HPDE6-E6E7 (cell line): Measurements from ENCODE around the gene PAPOLA.

ENCODE experiments used
- DNase-seq: peaks from one replicate; pipeline ENCODE4 v3.0.0; 2011; ENCODE audit warnings: missing footprints; ENCODE audit errors: extremely low spot score

PAPOLA gene

DNA sequence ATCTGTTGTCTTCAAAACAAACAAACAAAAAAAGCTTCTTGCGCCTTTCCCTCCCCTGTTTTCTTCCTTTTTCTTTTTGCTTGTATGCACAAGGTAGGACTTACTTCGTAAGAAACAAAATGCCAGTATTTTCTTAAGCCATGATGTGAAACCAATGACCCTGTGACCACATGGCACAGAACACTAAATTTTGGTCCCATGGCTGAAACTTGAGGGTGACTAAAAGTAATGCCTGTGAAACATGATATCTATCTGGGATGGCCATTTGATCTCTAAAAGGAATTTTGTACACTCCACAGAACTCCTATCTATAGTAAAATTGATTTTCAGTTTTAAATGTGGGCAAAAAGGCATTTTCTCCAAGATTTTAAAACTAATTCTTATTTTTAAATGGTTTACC is 63.6 kb downstream of the PAPOLA start:
- DNase-seq = no peak

DNA sequence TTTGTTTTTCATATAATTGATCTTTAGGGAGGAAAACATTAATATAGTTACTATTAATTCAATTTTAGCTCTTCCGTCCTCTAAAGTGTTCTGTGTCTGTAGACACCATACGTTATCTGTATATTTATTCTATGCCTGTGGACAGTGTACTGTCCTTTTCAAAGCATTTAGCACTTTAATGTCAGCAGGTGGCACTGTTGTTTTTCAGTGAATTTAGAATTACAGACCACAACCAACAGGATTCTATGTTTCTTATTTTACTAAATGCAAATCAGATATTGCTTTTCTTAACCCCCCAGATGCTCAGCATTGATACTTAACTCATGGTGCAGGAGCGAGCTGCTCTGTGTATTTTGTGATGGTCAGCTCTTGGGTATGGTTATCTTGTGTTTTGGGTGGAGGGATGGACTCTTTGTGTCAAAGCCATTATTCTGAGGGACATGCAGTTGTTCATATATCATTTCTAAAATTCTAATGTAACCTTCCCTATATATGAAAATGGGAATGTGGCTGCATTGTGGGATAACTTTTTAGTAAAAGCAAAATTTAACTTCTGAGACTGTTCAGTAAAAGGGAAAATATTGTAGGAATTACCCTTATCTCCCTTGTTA is 65.2 kb downstream of the PAPOLA start:
- no peak for DNase-seq

DNA sequence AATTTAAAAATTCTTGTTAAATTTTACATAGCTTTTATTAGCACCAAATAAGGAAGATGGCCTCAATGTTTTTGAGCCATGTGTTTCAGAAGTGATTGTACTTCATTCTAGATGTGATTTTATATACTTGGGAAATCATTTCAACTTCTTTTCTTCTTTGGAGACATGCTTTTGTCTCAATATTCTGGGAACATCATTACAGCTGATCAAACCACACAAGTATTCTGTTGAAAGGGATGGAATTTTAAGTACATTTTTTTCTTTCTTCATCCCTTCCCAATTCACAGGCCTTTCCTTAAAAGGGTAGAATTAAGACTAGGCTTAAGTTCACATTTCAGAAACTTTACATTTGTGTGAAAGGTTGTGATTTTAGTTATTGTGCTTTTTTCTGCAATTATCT is 66.4 kb downstream of the PAPOLA start:
- no peak for DNase-seq

DNA sequence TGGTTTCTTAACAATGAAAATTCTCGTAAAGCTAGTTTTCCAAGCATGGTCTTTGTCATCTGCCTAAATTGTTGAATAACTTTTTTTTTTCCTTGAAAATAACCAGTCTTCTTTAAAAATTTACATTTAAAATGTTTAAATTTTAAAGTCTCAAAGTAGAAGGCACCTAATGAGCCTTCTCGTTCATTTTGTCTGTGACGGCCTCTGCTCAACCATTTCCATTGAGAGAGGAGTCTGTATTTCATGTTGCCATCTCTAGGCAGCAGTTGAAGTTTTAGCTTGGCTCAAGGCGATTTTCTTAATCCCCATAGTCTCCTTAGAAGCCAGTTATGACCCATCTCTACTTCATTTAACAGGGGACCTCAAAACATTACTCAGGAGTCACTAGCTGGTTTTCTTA is 69.1 kb downstream of the PAPOLA start:
- DNase-seq = no peak

DNA sequence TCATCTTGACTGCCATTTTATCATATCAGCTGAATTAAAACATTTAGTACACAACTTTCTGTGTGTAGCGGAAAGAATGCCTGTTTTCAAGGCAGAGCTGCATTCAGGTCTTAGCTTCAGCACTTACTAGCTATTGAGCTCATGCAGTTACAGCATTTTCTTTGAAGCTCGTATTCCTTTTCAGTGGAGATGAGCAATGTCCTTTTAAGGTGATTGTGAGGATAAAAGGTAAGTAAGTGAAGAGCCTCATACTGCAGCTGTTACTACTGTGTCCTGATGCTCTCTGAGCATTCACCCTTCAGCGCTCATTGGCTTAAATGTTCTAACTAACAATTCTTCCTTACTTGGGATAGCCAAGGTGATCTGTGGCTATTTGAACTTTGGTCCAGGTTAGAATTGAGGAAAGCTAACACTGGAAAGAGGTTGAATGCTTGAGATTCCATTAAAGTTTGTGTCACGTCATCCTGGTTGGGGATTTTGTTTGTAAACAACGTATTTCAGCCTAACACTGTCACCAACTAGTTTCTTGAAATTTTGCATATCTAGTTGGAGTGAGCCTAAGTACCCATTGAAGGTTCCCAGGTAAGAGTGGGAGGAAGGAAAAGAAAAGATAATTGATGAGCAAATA is 71.4 kb downstream of the PAPOLA start:
- no peak for DNase-seq

DNA sequence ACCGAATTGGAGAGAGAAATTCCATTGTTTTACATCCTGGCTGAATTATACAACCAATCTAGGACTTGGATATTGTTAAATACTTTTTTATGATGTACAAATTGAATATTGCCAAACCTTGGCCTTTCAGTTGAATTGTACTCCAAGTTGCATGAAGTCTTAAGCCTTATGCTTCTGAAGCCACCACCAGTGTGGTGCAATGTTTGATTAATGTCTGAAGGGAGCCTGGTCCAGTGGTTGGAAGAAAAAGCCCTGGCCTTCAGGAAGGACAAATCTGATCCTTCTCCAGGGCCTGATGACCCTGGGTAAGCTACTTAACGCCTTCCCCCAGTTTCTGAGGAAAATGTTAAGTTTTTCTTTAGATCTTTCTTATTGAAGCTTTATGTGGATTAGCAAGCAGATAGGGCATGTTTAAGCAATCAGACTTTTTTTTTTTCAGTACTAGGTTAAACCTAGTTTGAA is 72.0 kb downstream of the PAPOLA start:
- no peak for DNase-seq

DNA sequence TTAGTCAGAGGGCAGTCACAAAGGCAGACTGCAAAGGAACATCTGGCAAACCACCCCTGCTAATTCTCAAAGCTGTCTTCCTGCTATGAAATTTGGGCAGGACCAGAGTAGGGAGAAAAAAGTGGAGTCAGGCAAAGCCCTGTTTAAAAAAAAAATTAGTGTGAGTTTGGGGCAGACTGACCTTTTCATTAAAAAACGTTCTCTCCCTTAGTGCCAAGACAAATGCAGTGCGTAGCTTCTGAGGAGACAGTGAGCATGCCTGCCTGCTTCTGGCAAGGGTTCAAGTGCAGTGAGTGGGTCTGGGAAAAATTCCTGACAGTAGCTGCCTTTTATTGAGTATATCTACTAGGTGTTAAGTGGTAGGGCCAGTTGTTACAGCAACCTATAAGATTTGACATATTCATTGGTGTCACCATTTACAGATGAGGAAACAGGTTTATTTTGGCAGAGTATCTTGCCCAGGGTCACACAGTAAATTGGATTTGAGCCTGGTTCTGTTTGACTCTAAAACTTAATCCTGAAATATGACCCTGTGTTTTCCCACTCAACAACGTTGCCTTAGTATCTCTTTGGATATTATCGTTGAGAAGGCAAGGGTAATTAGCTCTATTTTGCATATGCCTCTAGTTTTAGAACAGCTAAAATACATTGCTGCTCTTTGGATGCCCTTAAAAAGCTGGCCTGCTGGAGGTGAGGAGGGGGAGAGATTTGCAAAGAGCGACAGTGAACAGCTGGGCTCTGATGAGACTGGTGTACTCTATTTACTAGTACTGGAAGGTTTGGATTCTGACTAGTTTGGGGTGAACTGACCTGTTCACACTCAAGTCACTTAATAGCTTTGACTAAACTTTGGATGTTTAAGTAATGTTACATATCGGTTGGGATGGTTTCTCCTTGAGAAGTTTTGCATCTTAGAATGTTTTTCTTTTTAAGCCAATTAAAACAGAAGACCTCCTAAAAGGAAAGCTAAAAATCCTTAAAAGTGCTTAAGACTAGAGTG is 72.8 kb downstream of the PAPOLA start:
- no peak for DNase-seq

DNA sequence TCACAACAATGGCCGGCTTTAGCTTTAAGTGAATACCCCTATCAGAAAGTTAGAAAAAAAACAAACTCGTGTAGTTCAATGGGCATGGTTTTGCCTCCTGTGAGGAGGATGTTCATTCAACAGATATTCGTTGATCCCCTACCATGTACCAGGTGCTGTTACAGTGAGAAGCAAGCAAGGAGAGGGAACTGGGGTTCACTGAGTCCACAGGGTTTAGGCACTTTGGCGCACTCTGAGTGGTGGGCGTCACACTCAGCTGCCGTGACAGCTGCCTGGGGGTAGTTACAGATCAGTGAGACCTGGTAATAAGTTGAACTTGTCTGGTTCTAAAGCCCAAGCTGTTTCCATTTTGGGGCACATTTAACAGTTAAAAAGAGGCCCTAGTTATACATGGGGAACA is 74.2 kb downstream of the PAPOLA start:
- DNase-seq = no peak

DNA sequence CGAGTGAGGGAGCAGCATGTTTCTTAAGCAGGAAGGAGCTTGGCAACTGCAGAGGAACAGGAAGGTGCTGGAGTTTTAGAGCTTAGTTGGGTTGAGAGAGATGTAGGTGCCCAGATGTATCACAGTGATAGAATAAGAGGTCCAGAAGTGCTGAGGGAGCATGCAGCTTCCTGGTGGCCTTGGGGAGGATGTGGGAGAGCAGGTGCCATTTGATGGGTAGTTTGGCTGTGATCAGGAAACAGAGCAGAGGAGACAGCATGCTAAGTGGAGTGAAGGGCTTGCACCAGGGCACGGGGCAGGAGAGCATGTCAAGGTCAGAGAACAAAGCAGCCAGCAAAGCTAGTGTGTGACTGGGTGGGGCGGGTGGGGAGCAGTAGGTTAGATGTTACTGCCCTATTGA is 74.8 kb downstream of the PAPOLA start:
- DNase-seq = no peak

DNA sequence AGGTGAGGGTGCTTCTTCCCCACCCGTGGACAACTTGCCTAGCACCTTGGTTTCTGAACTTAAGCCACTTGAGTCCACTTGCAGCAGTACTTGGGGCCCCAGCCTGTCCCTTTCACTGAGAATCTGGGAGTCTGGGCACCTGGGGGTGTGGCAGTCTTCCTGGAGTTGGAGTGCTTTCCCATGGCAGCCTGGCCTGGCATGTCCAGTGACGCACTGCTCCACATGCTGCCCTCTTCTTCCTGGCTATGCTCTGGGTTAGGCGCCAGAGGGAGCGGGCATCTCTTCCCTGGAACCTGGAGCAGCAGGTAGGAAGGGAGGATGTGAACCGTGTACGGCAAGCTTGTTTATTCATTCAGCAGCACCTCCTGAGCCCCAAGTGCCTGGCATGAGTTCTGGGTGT is 76.4 kb downstream of the PAPOLA start:
- no peak for DNase-seq

DNA sequence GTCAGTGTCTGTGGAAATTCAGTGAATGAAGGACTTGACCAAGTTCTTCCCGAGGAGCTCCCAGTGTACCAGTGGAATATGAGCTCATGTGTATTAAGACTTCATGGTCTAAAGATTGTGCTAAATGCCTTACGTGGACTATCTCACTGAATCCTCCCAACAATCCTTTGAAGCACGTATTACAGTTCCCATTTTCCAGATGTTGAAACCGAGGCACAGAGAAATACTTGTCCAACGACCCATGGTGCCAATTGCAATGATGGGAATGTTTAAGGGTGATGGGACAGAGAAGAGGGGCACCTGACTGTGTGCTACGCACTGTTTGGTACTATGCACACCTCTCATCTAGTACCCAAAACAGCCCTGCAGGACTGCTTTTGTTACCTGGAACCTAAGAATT is 77.2 kb downstream of the PAPOLA start:
- no peak for DNase-seq

DNA sequence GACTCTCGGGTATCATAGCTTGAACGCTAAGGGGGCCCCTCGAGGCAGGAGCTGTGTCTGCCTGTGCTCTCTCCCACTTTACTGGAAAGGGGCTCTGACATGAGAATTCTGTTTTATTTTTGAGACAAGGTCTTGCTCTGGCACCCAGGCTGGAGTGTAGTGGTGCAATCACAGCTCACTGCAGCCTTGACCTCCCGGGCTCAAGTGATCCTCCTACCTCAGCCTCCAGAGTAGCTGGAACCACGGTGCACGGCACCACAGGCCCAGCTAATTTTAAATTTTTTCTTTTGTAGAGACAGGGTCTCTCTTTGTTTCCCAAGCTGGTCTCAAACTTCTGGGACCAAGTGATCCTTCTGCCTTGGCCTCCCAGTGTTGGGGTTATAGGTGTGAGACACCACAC is 77.7 kb downstream of the PAPOLA start:
- DNase-seq = no peak

DNA sequence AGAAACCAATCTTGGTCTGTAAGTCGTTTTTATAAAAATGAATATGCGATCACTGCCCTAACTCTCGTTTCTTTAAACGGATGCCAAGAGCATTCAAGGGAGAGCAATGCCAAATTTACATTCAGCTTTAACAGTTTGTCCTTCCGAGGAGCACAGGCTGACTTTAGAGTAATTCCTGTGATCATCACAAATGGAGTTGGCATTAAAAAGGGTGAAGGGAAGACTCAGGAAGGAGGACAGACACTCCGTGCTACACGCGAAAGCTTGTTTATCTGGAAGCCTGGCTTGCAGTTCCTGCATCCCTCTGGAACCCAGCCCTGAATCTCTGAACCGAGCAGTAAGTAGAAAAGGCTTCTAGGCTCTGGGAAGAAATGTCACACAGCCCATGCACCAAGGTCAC is 78.4 kb downstream of the PAPOLA start:
- no peak for DNase-seq

DNA sequence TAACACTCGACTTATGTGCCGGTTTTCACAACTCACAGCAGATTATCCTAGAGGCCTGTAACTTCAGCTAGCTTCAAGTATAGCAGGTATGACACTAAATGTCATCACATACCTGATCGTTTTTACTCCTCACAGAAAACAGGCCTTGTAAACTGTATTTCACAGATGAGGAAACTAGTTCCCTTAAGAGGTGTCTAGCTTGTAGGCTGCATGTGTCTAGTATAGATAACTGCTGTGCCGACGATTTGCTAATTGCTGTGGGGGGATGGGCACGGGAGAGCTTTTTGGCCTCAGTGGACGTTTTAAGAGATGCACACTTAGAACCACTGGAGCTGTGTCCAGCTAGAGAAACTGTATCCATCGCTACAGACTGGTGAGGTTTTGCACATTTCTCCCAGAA is 78.8 kb downstream of the PAPOLA start:
- no peak for DNase-seq

DNA sequence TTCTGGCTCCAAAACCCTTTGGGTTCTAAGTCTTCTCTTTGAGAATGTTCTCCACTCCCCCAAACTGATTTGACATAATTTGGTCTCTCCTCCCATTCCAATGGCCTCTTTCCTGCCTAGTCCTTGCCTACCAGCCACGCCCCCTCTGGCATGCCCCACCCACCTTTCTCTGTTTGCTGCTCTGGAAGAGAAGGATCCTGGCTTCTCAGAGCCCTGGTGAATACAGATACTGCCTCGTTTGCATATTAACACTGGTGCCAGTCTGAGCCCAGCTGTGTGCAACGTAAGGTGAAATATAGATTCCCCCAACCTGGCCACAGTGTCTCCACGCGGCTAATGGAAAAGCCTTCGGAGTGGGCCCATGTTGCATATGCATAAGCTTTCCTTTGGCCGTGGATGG is 79.7 kb downstream of the PAPOLA start:
- no peak for DNase-seq

DNA sequence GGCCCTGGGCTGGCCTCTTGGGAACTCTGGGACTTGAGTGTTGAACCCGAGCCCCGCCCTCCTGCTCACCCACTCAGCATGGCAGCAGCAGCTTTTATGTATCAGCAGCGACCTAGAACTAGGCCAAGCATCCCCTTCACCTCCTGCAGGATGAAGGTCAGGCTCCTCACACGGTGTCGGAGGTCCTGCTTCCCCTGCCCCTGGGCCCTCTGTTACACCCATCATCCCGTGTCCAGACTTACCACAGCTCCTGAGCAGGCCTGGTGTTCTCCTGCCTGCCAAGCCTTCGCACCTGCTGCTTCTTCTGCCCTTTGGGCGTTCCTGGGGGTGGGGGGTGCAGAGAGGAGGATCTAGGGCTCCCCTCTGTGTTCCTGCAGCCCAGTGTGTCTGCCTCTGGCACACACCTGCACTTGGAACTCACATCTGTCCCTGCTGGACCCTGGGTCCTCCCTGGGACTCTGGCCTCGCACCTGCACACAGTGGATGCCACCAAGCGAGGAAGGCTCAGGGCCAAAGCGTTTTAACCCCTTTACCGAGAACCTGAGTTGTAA is 80.3 kb downstream of the PAPOLA start:
- DNase-seq = no peak

DNA sequence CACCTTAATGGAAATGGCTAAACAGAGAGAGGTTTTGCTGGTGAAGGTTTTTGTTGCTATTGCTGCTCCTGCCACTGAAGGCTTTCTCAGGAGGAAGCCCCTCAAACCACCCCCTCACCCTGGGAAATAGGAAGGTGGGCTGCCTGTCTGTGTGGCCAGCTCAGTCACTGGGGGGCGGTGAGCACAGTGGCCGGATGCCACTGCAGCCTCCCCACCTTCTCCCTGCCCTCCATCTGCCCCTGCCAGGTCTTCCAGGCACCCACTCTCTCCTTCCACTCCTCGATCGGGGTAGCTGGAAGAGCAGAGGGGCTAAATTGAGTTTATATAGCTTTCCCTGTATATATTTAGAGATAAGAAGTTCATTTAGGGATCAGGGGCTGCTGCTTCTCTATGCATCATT is 80.8 kb downstream of the PAPOLA start:
- DNase-seq = no peak

DNA sequence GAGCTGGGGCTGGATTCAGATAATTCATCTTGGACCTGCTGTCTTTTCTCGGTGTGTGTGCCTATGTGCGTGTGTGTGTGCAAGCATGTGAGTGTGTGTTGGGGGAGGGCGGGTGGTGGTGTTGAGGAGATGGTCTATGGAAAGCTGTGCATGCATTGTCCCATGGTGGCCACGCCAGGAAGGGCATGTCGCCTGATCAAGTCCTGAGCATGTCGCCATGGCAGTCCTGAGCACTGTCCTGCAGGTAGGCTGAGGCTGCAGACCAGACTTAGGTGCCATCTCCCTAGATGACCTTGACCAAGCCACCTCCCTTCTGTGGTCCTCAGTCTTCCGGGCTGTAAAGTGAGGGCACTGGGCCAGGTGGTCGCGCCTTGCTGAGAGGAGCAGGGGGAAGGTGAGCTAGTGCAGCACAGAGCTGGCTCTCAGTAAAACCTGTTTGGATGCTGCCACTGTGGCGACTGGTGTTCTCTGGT is 81.4 kb downstream of the PAPOLA start:
- no peak for DNase-seq

DNA sequence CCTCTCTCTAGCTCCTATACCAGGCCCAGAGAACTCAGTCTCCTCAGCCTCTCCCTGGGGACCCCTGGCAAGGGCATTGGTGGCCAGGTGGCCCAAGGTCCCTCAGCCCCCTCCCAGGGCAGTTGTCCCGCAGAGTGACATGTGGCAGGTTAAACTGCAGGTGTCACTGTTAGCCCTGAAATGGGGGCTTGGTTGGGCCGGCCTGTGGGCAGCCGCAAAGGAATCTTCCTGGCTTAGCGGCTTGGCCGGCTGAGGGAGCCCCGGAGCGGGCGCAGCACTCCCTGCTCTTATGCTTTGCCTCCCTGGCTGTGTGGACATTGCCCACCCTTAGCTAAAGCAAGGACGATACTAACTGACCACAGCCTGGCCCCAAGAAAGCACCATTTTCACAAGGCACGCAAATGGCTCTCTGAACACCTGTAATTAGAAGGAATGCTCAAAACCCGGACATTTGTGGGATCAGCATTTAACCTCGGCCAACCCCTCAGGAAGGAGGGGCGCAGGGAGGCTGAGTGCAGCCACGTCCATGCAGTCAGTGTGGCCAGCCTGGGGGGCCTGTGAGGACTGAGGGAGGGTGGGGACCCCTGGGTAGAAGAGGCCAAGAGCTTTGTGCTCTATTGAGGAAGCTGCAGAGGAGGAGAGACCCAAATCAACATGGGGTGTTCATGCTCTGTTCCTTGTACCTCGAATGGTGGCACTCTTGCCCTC is 82.2 kb downstream of the PAPOLA start:
- DNase-seq = peak; percentile 15

DNA sequence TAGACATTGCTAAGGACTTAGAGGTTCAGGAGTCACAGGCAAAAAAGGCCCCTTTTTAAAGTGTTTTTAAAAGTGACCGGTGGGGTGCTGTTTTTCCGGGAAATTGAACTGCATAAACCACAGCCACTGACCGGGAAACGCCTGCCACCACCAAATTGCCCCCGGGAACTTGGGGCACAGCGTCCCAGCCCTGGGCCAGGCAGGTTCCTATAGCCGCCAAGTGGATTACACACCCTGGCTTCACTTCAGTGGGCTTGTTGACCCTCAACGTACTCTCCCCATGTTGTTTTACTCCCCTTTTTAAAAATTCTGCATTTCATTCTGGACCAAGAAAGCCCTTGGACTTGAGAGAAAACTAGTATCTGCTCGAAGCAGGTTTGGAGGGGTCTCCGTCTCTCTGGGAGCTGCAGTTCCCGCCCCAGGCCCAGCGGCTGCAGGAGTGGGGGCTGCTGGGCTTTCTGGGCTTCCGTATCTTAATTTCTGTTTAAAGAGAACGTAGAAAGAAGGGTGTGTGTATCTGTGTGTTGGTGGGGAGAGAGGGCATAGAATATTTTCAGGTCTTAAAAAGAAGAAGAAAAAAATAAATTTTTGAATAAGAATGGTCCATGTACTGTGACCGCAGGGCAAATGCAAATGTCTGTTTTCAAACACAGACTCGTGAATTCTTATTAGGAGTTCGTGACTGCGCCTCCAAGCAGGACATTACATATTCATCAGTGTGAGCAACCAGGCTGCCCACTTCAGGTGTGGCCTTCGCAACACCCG is 82.9 kb downstream of the PAPOLA start:
- DNase-seq = no peak

DNA sequence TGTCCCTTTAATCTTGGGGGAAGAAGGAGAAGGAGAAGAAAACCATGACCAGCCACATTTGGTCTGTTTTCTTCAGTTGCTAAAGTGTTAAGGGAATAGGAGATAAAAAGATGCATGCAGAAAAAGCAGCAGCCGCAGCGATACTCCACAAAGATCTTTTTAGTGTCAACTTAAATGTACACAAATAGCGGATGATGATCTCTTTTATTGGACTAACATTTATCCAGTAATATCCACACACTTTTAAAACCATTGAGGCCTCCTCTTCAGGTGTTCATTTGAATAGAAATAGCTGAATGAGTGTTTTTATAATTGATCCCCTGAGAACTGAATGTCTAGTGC is 83.5 kb downstream of the PAPOLA start:
- no peak for DNase-seq
